Endothelial cell of hepatic sinusoid (primary cell): ENCODE data around the gene MTX1.

Source experiments
- in situ Hi-C: cut with HindIII; loops from 2 replicates; pipeline ENCODE4 v1.10.0; 2017; ENCODE audit warnings: low sequenced_read_pairs

MTX1 gene

GRCh38 chr1:155255243-155256007 lies 46.9 kb downstream of the MTX1 start, which contains the start of gene ENTREP3:
Gene ENTREP3 (minus strand): TSS chr1:155255483. CDS start chr1:155254877, 606 bp downstream.
- in situ Hi-C loops = no loop called here

- in situ Hi-C loops = no loop called here
Measured at GRCh38 chr1:155256058-155256852, 47.8 kb downstream of the MTX1 start.

- in situ Hi-C loops = no loop called here
Measured at GRCh38 chr1:155260276-155260675, 51.8 kb downstream of the MTX1 start.

- in situ Hi-C loops = no loop called here
Measured at GRCh38 chr1:155261493-155261851, 53.0 kb downstream of the MTX1 start.

GRCh38 chr1:155261852-155262673 lies 53.6 kb downstream of the MTX1 start, which contains the start of gene SCAMP3:
Gene SCAMP3 (minus strand): TSS chr1:155262360. CDS start chr1:155262151, 209 bp downstream.
- in situ Hi-C loops = no loop called here

GRCh38 chr1:155263067-155263466 lies 54.6 kb downstream of the MTX1 start:
- in situ Hi-C loops = no loop called here
